SK-N-SH (cell line): ENCODE measurements around the gene AHDC1.

ENCODE experiments used
- CHD2 ChIP-seq: fragments of 150-350 bp; IDR thresholded peaks from 2 replicates; pipeline ENCODE4 v1.6.1; 2018; ENCODE audit warnings: low read length; ENCODE audit not compliant: partially characterized antibody
- EP300 ChIP-seq, 2 experiments: IDR thresholded peaks; 2 replicates each; pipeline versions ENCODE4 v1.4.0 to v1.6.1; 2012; ENCODE audit warnings: borderline replicate concordance in 1 of 2, low read depth in 1 of 2, low read length in 1 of 2
- GATA2 ChIP-seq: sonication (generic); formaldehyde crosslinking; IDR thresholded peaks from 2 replicates; pipeline ENCODE4 v1.5.0; 2020; ENCODE audit warnings: mild to moderate bottlenecking, missing genetic modification reagents
- MXI1 ChIP-seq: IDR thresholded peaks from 2 replicates; pipeline ENCODE4 v1.6.1; 2012; ENCODE audit warnings: mild to moderate bottlenecking, low read depth, low read length, improper control_type of control experiment
- NRF1 ChIP-seq: IDR thresholded peaks from 2 replicates; pipeline ENCODE4 v1.6.1; 2012; ENCODE audit warnings: low read depth, mild to moderate bottlenecking, low read length
- POLR2AphosphoS5 ChIP-seq: IDR thresholded peaks from 2 replicates; pipeline ENCODE4 v1.6.1; 2012; ENCODE audit warnings: low read depth, low read length
- RAD21 ChIP-seq: IDR thresholded peaks from 2 replicates; pipeline ENCODE4 v1.6.1; 2012; ENCODE audit warnings: mild to moderate bottlenecking, low read length
- SIN3A ChIP-seq: IDR thresholded peaks from 2 replicates; pipeline ENCODE4 v1.6.1; 2012; ENCODE audit warnings: low read depth, mild to moderate bottlenecking, low read length, moderate library complexity, borderline replicate concordance
- TF ChIP-seq, protein P1 (sequence below): fragments of 200-600 bp; sonication (generic); IDR thresholded peaks from 2 replicates; pipeline ENCODE4 v1.6.1; 2017; ENCODE audit warnings: antibody characterized with exemption, mild to moderate bottlenecking, moderate library complexity
- TF ChIP-seq, protein P2 (sequence below): IDR thresholded peaks from 2 replicates; pipeline ENCODE4 v1.4.0; 2012; ENCODE audit warnings: low read depth, borderline replicate concordance
- TF ChIP-seq, protein P3 (sequence below): IDR thresholded peaks from 2 replicates; pipeline ENCODE4 v1.6.1; 2012; ENCODE audit warnings: mild to moderate bottlenecking, low read depth, low read length, moderate library complexity

DNA sequence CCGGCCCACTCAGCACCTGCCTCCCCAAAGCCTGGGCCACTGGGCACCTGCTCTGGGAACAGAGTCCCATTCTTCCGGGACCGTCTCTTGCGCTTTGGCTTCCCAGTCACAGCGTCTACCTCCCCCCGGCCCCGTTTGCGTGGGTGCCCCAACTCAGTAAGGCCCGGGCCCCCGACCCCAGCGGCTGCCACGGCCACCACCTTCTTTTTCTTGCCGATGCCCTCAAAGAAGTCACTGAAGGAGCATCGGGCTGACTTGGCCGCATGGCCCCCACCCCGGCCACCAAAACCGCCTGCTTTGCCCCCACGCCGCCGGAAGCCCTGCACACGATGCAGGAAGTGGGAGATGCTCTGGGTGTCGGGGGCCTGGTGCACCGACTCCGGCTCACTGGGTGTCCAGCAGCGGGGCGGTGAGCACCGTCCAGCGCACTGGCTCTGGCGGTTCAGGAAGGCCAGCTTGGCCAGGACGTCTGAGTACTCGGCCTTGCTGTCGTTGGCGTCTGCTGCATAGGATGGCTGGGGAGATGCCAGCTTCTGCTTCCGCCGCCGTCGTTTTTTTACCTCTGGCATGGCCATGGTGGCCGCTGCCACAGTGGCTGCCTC is 54.0 kb downstream of the AHDC1 start:
- TF ChIP-seq, protein P1, sequence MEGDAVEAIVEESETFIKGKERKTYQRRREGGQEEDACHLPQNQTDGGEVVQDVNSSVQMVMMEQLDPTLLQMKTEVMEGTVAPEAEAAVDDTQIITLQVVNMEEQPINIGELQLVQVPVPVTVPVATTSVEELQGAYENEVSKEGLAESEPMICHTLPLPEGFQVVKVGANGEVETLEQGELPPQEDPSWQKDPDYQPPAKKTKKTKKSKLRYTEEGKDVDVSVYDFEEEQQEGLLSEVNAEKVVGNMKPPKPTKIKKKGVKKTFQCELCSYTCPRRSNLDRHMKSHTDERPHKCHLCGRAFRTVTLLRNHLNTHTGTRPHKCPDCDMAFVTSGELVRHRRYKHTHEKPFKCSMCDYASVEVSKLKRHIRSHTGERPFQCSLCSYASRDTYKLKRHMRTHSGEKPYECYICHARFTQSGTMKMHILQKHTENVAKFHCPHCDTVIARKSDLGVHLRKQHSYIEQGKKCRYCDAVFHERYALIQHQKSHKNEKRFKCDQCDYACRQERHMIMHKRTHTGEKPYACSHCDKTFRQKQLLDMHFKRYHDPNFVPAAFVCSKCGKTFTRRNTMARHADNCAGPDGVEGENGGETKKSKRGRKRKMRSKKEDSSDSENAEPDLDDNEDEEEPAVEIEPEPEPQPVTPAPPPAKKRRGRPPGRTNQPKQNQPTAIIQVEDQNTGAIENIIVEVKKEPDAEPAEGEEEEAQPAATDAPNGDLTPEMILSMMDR, result no peak
- TF ChIP-seq POLR2AphosphoS5, result no peak
- TF ChIP-seq, protein P2, sequence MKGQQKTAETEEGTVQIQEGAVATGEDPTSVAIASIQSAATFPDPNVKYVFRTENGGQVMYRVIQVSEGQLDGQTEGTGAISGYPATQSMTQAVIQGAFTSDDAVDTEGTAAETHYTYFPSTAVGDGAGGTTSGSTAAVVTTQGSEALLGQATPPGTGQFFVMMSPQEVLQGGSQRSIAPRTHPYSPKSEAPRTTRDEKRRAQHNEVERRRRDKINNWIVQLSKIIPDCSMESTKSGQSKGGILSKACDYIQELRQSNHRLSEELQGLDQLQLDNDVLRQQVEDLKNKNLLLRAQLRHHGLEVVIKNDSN, result no peak
- TF ChIP-seq CHD2, result no peak
- TF ChIP-seq EP300 (IDR thresholded peaks at IDR 0.05; ENCODE audit: borderline replicate concordance in 1 of 2, low read depth in 1 of 2, low read length in 1 of 2), result no peak
- no peak for TF ChIP-seq GATA2 (CRISPR knock-in tag)
- TF ChIP-seq, protein P3, sequence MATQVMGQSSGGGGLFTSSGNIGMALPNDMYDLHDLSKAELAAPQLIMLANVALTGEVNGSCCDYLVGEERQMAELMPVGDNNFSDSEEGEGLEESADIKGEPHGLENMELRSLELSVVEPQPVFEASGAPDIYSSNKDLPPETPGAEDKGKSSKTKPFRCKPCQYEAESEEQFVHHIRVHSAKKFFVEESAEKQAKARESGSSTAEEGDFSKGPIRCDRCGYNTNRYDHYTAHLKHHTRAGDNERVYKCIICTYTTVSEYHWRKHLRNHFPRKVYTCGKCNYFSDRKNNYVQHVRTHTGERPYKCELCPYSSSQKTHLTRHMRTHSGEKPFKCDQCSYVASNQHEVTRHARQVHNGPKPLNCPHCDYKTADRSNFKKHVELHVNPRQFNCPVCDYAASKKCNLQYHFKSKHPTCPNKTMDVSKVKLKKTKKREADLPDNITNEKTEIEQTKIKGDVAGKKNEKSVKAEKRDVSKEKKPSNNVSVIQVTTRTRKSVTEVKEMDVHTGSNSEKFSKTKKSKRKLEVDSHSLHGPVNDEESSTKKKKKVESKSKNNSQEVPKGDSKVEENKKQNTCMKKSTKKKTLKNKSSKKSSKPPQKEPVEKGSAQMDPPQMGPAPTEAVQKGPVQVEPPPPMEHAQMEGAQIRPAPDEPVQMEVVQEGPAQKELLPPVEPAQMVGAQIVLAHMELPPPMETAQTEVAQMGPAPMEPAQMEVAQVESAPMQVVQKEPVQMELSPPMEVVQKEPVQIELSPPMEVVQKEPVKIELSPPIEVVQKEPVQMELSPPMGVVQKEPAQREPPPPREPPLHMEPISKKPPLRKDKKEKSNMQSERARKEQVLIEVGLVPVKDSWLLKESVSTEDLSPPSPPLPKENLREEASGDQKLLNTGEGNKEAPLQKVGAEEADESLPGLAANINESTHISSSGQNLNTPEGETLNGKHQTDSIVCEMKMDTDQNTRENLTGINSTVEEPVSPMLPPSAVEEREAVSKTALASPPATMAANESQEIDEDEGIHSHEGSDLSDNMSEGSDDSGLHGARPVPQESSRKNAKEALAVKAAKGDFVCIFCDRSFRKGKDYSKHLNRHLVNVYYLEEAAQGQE, result no peak
- TF ChIP-seq SIN3A, result no peak
- no peak for TF ChIP-seq RAD21
- no peak for TF ChIP-seq NRF1
- TF ChIP-seq MXI1, result no peak
